ENCODE data around the gene EVX2.

EVX2 gene

DNA sequence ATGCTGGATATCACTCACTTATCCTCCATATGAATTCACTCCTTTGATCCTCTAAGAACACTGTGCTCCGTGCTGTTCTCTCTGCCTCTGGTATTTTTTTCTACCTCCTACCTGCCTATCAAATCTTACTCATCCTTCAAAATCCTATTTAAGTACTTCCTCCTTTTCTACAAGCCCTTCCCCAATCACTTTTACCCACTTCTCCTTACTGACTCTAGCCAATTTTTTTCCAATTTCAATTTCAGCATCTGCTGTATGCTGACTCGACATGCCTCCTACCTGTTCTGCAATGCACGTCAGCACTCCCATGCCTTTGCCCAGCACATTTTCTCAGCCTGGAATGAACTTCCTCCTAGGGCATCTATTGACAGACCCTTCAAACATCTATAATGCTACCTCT is 44.4 kb downstream of the EVX2 start:
- DNase-seq, result no peak

DNA sequence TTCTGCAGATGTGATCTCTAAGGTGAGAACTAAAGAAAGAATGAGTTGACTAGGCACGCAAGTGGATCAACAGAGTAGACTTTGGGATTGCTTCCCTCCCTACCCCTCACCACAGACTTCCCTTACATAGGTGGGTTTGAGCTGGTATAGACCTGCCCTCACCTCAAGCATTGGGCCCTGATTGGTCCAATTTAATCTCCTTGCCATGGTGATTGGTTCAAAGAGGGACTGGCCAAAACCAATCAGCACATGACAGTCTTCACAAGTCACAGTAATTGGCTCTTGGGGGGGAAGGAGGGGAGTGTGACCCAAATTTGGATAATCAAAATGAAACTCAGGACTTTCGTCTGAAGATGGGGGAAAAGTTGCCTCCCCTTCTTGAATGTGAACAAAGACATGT is 45.1 kb downstream of the EVX2 start:
- no peak for DNase-seq

DNA sequence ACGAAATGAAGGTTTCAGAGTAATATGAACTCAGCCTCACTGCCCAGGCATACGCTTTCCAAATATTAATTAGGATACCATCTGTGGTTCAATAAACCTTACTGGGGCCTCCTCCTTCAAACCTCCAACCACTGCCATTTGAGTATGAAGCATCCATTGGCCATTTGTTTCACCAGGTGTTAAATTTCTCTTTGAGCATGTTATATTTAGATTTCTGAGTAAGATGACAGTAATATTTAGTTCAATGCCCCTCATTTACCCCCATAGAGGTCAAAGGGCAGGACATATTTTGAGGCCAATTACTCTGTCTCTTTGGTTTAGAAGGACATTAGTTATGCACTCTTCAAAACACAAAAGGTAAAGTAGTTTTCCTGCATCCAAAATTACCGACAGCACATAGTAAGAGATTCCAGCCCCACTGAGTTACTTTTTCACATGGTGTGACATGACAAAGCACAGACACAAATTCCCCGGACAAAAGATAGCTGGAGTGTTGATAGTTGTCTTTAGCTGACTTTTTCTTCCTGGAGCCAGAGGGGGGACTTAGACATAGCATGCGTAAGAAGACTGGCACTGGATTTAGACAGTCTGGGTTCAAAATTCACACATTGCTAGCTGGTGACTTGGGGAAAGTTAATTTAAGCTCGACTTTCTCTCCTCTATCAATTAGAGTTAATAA is 48.6 kb downstream of the EVX2 start:
- no peak for DNase-seq

DNA sequence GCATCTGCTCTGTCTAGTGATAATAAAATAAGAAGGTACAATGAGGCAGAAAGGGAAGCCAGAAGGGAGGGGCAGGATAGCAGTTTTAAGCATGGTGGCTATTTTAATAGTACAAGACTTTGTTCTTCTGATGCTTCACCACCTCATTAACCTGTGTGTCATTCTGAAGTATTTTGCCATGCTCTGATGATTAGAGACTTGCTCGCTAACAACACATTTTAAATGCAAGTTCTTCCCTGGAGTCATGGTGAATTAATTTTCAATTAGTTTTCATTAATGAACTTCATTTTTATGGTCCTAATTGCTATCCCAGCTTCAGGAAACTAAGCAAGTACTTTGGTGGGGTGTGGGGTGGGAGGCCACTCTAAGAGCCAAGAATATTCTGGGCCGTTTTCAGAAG is 56.0 kb downstream of the EVX2 start:
- DNase-seq, result no peak

Data from CD4-positive, alpha-beta T cell treated with Interleukin-1 beta for 1 hour (primary cell).